PC-3 (cell line): ENCODE results near the gene MGMT. TPM values are rescaled to one million over a fixed set of nuclear protein-coding genes. Genes with fewer than 3 reads are reported as not detected.

ENCODE experiments used
- ATAC-seq: fragments of 200-7000 bp; cut with Tn5 transposase; 2 replicates; pipeline ENCODE4 v1.9.1; 2020; ENCODE audit warnings: mild to moderate bottlenecking, moderate library complexity
- BruUV-seq: library from RNA; stranded (reverse); fragments of 400-500 nt; replicated peaks from 2 replicates; lab custom pipeline; 2021; lab: Mats Ljungman, UMichigan
- CTCF ChIA-PET: fragments of 300-600 bp; sonication (Branson Sonifier 250); formaldehyde crosslinking; loops from one replicate; lab custom pipeline; 2022; ENCODE audit warnings: antibody characterized with exemption; lab: Charles Lee
- POLR2A ChIA-PET: fragments of 300-600 bp; sonication (Branson Sonifier 250); formaldehyde crosslinking; loops from one replicate; lab custom pipeline; 2022; ENCODE audit warnings: antibody characterized with exemption; ENCODE audit not compliant: unreplicated experiment; lab: Charles Lee
- DNase-seq: peaks from one replicate; pipeline ENCODE4 v3.0.0-alpha.2; 2015
- H2AFZ ChIP-seq: fragments of 300-600 bp; sonication (generic); 2 replicates; pipeline ENCODE4 v1.6.0; 2016; ENCODE audit warnings: antibody characterized with exemption, low read length
- H3F3A ChIP-seq: fragments of 300-600 bp; sonication (generic); one replicate; pipeline ENCODE4 v1.6.0; 2017; ENCODE audit warnings: antibody characterized with exemption, low read length, control low read depth, mild to moderate bottlenecking; ENCODE audit not compliant: unreplicated experiment
- H3K27ac ChIP-seq: fragments of 300-600 bp; sonication (generic); 2 replicates; pipeline ENCODE4 v1.5.1; 2016; ENCODE audit warnings: mild to moderate bottlenecking, low read length
- H3K27me3 ChIP-seq: fragments of 300-600 bp; sonication (generic); 2 replicates; pipeline ENCODE4 v1.6.1; 2016; ENCODE audit warnings: low read length, mixed read lengths
- H3K36me3 ChIP-seq: fragments of 300-600 bp; sonication (generic); 2 replicates; pipeline ENCODE4 v1.6.1; 2016; ENCODE audit warnings: low read depth, mixed run types, low read length, mixed read lengths
- H3K4me1 ChIP-seq: fragments of 300-600 bp; sonication (generic); 2 replicates; pipeline ENCODE4 v1.5.1; 2016; ENCODE audit warnings: low read length; ENCODE audit not compliant: insufficient read depth
- H3K4me2 ChIP-seq: fragments of 300-600 bp; sonication (generic); 2 replicates; pipeline ENCODE4 v1.6.0; 2016; ENCODE audit warnings: low read length
- H3K4me3 ChIP-seq: fragments of 300-600 bp; sonication (generic); 2 replicates; pipeline ENCODE4 v1.5.1; 2016; ENCODE audit warnings: mild to moderate bottlenecking, low read length, mixed read lengths
- H3K79me2 ChIP-seq: fragments of 300-600 bp; sonication (generic); 2 replicates; pipeline ENCODE4 v1.6.1; 2017; ENCODE audit warnings: low read length, mixed read lengths
- H3K9ac ChIP-seq: fragments of 300-600 bp; sonication (generic); 2 replicates; pipeline ENCODE4 v1.6.0; 2016; ENCODE audit warnings: mild to moderate bottlenecking, low read length
- H3K9me2 ChIP-seq: fragments of 300-600 bp; sonication (generic); replicated peaks from 2 replicates; pipeline ENCODE4 v1.6.1; 2016; ENCODE audit warnings: mixed run types, low read length, mixed read lengths
- H3K9me3 ChIP-seq: fragments of 300-600 bp; sonication (generic); 2 replicates; pipeline ENCODE4 v1.6.1; 2016; ENCODE audit warnings: low read length, mixed read lengths
- H4K20me1 ChIP-seq: fragments of 300-600 bp; sonication (generic); 2 replicates; pipeline ENCODE4 v1.6.1; 2016; ENCODE audit warnings: low read length, mixed read lengths
- CTCF ChIP-seq: fragments of 300-600 bp; sonication (generic); conservative IDR thresholded peaks from 2 replicates; pipeline ENCODE4 v1.5.1; 2017; ENCODE audit warnings: antibody characterized with exemption, low read depth, mild to moderate bottlenecking, low read length
- EZH2 ChIP-seq: fragments of 300-600 bp; sonication (generic); IDR thresholded peaks from one replicate; pipeline ENCODE4 v1.6.1; 2017; ENCODE audit warnings: antibody characterized with exemption, mild to moderate bottlenecking, low read length; ENCODE audit not compliant: unreplicated experiment
- EZH2phosphoT487 ChIP-seq: fragments of 300-600 bp; sonication (generic); IDR thresholded peaks from 2 replicates; pipeline ENCODE4 v1.6.1; 2018; ENCODE audit warnings: mild to moderate bottlenecking, antibody characterized with exemption, low read length, borderline replicate concordance
- intact Hi-C: fragments of 100-400 bp; cut with micrococcal nuclease; formaldehyde crosslinking; loops from 2 replicates; pipeline ENCODE4 v1.9.0; 2023
- total RNA-seq: library from RNA; depleted of rRNA; stranded (reverse); fragments of >200 nt; gene quantifications from 2 replicates; pipeline ENCODE4 v1.2.3, GENCODE V29; 2014

MGMT gene
- total RNA-seq, 1 experiment from 2014 or later = 19.8 TPM

GRCh38 chr10:129470103-129470851, 3.2 kb downstream of the MGMT start:
- Histone ChIP-seq H3F3A (no peaks in the 10 kb centered on the region), H3K27ac (no peak overlapping the region), H4K20me1 (no peaks in the 10 kb centered on the region), H3K9ac (no peak overlapping the region), H3K4me3 (no peak overlapping the region), H3K4me2 (no peak overlapping the region), H3K36me3 (no peaks in the 10 kb centered on the region), H3K4me1 (peaks cover 4% of the 10 kb centered on the region; the same call in 1 of the 2 replicates), H2AFZ (no peak overlapping the region), H3K27me3 (no peaks in the 10 kb centered on the region), H3K79me2 (no peaks in the 10 kb centered on the region), H3K9me2 (no peaks in the 10 kb centered on the region), H3K9me3 (no peaks in the 10 kb centered on the region)
- ChIA-PET POLR2A (no interaction called here), CTCF (no interaction called here)
- TF ChIP-seq EZH2phosphoT487 (no peak), EZH2 (no peak), CTCF (no peak)
- no TSS peak for BruUV-seq
- intact Hi-C loops = no loop called here
- DNase-seq (no peak), ATAC-seq (no peak)

GRCh38 chr10:129471447-129472175, 4.6 kb downstream of the MGMT start:
- Histone ChIP-seq H3K27me3 (no peaks in the 10 kb centered on the region), H3K9ac (no peak overlapping the region), H3K27ac (no peak overlapping the region), H3K4me2 (no peak overlapping the region), H2AFZ (no peak overlapping the region), H4K20me1 (no peaks in the 10 kb centered on the region), H3K4me3 (no peak overlapping the region), H3F3A (no peaks in the 10 kb centered on the region), H3K9me3 (no peaks in the 10 kb centered on the region), H3K36me3 (no peaks in the 10 kb centered on the region), H3K4me1 (peaks cover 1% of the 10 kb centered on the region; the same call in 1 of the 2 replicates), H3K9me2 (no peaks in the 10 kb centered on the region), H3K79me2 (no peaks in the 10 kb centered on the region)
- ChIA-PET CTCF (no interaction called here), POLR2A (no interaction called here)
- intact Hi-C loops = no loop called here
- ATAC-seq (no peak), DNase-seq (no peak)
- TF ChIP-seq EZH2 (no peak), EZH2phosphoT487 (no peak), CTCF (no peak)
- no TSS peak for BruUV-seq
